GM23338 (cell line): ENCODE data around the gene OSBPL10. TPM values are rescaled to one million over a fixed set of nuclear protein-coding genes. Genes with fewer than 3 reads are reported as not detected.
A peak's percentile ranks its signal among the peaks of the same experiment; 100 is the strongest.

Experiments
- ATAC-seq: fragments of 200-7000 bp; cut with Tn5 transposase; 3 replicates; pipeline ENCODE4 v1.9.1; 2020
- DNase-seq: peaks from one replicate; pipeline ENCODE4 v3.0.0-alpha.2; 2015; ENCODE audit warnings: low spot score
- H2AFZ ChIP-seq: fragments of 200-600 bp; sonication (generic); 2 replicates; pipeline ENCODE4 v1.8.0; 2016; ENCODE audit warnings: antibody characterized with exemption, mild to moderate bottlenecking, moderate library complexity
- H3F3A ChIP-seq: fragments of 200-600 bp; sonication (generic); replicated peaks from 2 replicates; pipeline ENCODE4 v1.8.0; 2017; ENCODE audit warnings: antibody characterized with exemption, mixed run types, low read depth
- H3K27ac ChIP-seq: fragments of 200-600 bp; sonication (generic); 2 replicates; pipeline ENCODE4 v1.6.1; 2016; ENCODE audit warnings: low read depth
- H3K27me3 ChIP-seq: fragments of 200-600 bp; sonication (generic); 2 replicates; pipeline ENCODE4 v1.8.0; 2016; ENCODE audit warnings: mild to moderate bottlenecking, mixed run types, moderate library complexity; ENCODE audit not compliant: insufficient read depth
- H3K36me3 ChIP-seq: fragments of 200-600 bp; sonication (generic); 2 replicates; pipeline ENCODE4 v1.8.0; 2016; ENCODE audit warnings: mild to moderate bottlenecking; ENCODE audit not compliant: insufficient read depth
- H3K4me1 ChIP-seq: fragments of 200-600 bp; sonication (generic); 2 replicates; pipeline ENCODE4 v1.8.0; 2016; ENCODE audit warnings: mild to moderate bottlenecking, moderate library complexity; ENCODE audit not compliant: insufficient read depth
- H3K4me2 ChIP-seq: fragments of 200-600 bp; sonication (generic); 2 replicates; pipeline ENCODE4 v1.7.1; 2017; ENCODE audit warnings: mixed run types
- H3K4me3 ChIP-seq: fragments of 200-600 bp; sonication (generic); 2 replicates; pipeline ENCODE4 v1.6.1; 2016; ENCODE audit warnings: mixed run types
- H3K79me2 ChIP-seq: fragments of 200-600 bp; sonication (generic); replicated peaks from 2 replicates; pipeline ENCODE4 v1.8.0; 2017; ENCODE audit warnings: mild to moderate bottlenecking; ENCODE audit not compliant: insufficient read depth
- H3K9me2 ChIP-seq: fragments of 200-600 bp; sonication (generic); 2 replicates; pipeline ENCODE4 v1.8.0; 2017; ENCODE audit not compliant: insufficient read depth
- H4K20me1 ChIP-seq: fragments of 200-600 bp; sonication (generic); replicated peaks from 2 replicates; pipeline ENCODE4 v1.8.0; 2017; ENCODE audit warnings: mild to moderate bottlenecking; ENCODE audit not compliant: insufficient read depth
- H3K27ac Mint-ChIP-seq: 2 replicates; pipeline ENCODE4 v1.8.0; 2020; ENCODE audit warnings: inconsistent platforms, mild to moderate bottlenecking, moderate library complexity, mixed read lengths
- H3K27me3 Mint-ChIP-seq: 3 replicates; pipeline ENCODE4 v1.8.0; 2022; ENCODE audit warnings: low read depth, mild to moderate bottlenecking, moderate library complexity, mixed read lengths, inconsistent platforms; ENCODE audit not compliant: insufficient read depth, poor library complexity
- H3K36me3 Mint-ChIP-seq: 3 replicates; pipeline ENCODE4 v1.8.0; 2021; ENCODE audit warnings: low read depth, mild to moderate bottlenecking, inconsistent platforms, moderate library complexity, mixed read lengths
- H3K4me1 Mint-ChIP-seq: 3 replicates; pipeline ENCODE4 v1.8.0; 2020; ENCODE audit warnings: mild to moderate bottlenecking, inconsistent platforms, mixed read lengths
- H3K4me3 Mint-ChIP-seq: 3 replicates; pipeline ENCODE4 v1.8.0; 2021; ENCODE audit warnings: moderate library complexity, mild to moderate bottlenecking, inconsistent platforms, mixed read lengths
- H3K9me3 Mint-ChIP-seq: 3 replicates; pipeline ENCODE4 v1.8.0; 2020; ENCODE audit warnings: moderate library complexity, mild to moderate bottlenecking, inconsistent platforms, mixed read lengths
- CREB1 ChIP-seq: fragments of 250-450 bp; sonication (Bioruptor Pico); IDR thresholded peaks from 2 replicates; pipeline ENCODE4 v1.5.0; 2020; ENCODE audit warnings: low read depth, mild to moderate bottlenecking, moderate library complexity
- JUNB ChIP-seq: IDR thresholded peaks from one replicate; pipeline ENCODE4 v1.6.1; 2016; ENCODE audit warnings: antibody characterized with exemption; ENCODE audit not compliant: unreplicated experiment
- NANOG ChIP-seq: IDR thresholded peaks from 2 replicates; pipeline ENCODE4 v1.6.1; 2016; ENCODE audit warnings: antibody characterized with exemption, borderline replicate concordance
- POLR2AphosphoS5 ChIP-seq: IDR thresholded peaks from 2 replicates; pipeline ENCODE4 v1.6.1; 2016; ENCODE audit warnings: antibody characterized with exemption, low read depth
- ZNF331 ChIP-seq: fragments of 250-450 bp; sonication (Bioruptor Pico); IDR thresholded peaks from 2 replicates; pipeline ENCODE4 v1.5.0; 2020; ENCODE audit warnings: low read depth, mild to moderate bottlenecking, moderate library complexity
- polyA plus RNA-seq: library from polyadenylated mRNA; unstranded; fragments of >200 nt; fragmentation: Nextera tagmentation; extraction: Ambion mirVana; gene quantifications from 2 replicates; pipeline ENCODE4 v1.2.1, GENCODE V29; 2016
- total RNA-seq: library from RNA; depleted of rRNA; stranded (reverse); fragments of >200 nt; shearing (Covaris generic); gene quantifications from 2 replicates; pipeline ENCODE4 v1.2.3, GENCODE V29; 2014
- TF ChIP-seq, protein P1 (sequence below): fragments of 250-450 bp; sonication (Bioruptor Pico); IDR thresholded peaks from 2 replicates; pipeline ENCODE4 v1.5.0; 2020; ENCODE audit warnings: mild to moderate bottlenecking, moderate library complexity
- TF ChIP-seq, protein P2 (sequence below): IDR thresholded peaks from one replicate; pipeline ENCODE4 v1.6.1; 2018; ENCODE audit warnings: antibody characterized with exemption; ENCODE audit not compliant: unreplicated experiment

The OSBPL10 gene
- total and polyA plus RNA-seq, 2 experiments from 2014 or later, result 23.8 to 149 TPM

DNA sequence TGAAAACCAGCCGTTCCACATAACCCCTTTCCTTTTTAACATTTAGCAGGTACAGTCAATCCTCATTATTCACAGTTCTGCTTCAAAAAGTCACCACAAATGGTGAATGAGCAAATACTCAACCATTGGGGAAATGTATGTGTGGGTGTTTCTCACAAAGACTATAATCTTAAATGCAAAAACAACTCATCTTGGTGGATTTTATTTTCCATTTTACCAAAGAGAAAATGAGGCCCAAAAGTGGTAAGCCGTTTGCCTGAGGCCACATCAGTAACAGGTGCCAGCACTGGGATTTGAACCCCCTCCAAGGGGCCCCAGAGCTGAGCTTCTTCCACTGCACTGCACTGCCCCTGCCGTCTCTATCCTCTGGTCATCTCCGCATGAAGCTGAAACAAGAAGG lies 208.8 kb downstream of the OSBPL10 start (continued):
- TF ChIP-seq, protein P1, sequence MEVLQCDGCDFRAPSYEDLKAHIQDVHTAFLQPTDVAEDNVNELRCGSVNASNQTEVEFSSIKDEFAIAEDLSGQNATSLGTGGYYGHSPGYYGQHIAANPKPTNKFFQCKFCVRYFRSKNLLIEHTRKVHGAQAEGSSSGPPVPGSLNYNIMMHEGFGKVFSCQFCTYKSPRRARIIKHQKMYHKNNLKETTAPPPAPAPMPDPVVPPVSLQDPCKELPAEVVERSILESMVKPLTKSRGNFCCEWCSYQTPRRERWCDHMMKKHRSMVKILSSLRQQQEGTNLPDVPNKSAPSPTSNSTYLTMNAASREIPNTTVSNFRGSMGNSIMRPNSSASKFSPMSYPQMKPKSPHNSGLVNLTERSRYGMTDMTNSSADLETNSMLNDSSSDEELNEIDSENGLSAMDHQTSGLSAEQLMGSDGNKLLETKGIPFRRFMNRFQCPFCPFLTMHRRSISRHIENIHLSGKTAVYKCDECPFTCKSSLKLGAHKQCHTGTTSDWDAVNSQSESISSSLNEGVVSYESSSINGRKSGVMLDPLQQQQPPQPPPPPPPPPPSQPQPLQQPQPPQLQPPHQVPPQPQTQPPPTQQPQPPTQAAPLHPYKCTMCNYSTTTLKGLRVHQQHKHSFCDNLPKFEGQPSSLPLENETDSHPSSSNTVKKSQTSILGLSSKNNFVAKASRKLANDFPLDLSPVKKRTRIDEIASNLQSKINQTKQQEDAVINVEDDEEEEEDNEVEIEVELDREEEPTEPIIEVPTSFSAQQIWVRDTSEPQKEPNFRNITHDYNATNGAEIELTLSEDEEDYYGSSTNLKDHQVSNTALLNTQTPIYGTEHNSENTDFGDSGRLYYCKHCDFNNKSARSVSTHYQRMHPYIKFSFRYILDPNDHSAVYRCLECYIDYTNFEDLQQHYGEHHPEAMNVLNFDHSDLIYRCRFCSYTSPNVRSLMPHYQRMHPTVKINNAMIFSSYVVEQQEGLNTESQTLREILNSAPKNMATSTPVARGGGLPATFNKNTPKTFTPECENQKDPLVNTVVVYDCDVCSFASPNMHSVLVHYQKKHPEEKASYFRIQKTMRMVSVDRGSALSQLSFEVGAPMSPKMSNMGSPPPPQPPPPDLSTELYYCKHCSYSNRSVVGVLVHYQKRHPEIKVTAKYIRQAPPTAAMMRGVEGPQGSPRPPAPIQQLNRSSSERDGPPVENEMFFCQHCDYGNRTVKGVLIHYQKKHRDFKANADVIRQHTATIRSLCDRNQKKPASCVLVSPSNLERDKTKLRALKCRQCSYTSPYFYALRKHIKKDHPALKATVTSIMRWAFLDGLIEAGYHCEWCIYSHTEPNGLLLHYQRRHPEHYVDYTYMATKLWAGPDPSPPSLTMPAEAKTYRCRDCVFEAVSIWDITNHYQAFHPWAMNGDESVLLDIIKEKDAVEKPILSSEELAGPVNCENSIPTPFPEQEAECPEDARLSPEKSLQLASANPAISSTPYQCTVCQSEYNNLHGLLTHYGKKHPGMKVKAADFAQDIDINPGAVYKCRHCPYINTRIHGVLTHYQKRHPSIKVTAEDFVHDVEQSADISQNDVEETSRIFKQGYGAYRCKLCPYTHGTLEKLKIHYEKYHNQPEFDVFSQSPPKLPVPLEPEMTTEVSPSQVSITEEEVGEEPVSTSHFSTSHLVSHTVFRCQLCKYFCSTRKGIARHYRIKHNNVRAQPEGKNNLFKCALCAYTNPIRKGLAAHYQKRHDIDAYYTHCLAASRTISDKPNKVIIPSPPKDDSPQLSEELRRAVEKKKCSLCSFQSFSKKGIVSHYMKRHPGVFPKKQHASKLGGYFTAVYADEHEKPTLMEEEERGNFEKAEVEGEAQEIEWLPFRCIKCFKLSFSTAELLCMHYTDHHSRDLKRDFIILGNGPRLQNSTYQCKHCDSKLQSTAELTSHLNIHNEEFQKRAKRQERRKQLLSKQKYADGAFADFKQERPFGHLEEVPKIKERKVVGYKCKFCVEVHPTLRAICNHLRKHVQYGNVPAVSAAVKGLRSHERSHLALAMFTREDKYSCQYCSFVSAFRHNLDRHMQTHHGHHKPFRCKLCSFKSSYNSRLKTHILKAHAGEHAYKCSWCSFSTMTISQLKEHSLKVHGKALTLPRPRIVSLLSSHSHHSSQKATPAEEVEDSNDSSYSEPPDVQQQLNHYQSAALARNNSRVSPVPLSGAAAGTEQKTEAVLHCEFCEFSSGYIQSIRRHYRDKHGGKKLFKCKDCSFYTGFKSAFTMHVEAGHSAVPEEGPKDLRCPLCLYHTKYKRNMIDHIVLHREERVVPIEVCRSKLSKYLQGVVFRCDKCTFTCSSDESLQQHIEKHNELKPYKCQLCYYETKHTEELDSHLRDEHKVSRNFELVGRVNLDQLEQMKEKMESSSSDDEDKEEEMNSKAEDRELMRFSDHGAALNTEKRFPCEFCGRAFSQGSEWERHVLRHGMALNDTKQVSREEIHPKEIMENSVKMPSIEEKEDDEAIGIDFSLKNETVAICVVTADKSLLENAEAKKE, result no peak
- TF ChIP-seq CREB1 (CRISPR knock-in tag) (no peak), NANOG (no peak), POLR2AphosphoS5 (no peak), JUNB (no peak)
- TF ChIP-seq, protein P2, sequence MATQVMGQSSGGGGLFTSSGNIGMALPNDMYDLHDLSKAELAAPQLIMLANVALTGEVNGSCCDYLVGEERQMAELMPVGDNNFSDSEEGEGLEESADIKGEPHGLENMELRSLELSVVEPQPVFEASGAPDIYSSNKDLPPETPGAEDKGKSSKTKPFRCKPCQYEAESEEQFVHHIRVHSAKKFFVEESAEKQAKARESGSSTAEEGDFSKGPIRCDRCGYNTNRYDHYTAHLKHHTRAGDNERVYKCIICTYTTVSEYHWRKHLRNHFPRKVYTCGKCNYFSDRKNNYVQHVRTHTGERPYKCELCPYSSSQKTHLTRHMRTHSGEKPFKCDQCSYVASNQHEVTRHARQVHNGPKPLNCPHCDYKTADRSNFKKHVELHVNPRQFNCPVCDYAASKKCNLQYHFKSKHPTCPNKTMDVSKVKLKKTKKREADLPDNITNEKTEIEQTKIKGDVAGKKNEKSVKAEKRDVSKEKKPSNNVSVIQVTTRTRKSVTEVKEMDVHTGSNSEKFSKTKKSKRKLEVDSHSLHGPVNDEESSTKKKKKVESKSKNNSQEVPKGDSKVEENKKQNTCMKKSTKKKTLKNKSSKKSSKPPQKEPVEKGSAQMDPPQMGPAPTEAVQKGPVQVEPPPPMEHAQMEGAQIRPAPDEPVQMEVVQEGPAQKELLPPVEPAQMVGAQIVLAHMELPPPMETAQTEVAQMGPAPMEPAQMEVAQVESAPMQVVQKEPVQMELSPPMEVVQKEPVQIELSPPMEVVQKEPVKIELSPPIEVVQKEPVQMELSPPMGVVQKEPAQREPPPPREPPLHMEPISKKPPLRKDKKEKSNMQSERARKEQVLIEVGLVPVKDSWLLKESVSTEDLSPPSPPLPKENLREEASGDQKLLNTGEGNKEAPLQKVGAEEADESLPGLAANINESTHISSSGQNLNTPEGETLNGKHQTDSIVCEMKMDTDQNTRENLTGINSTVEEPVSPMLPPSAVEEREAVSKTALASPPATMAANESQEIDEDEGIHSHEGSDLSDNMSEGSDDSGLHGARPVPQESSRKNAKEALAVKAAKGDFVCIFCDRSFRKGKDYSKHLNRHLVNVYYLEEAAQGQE, result no peak

DNA sequence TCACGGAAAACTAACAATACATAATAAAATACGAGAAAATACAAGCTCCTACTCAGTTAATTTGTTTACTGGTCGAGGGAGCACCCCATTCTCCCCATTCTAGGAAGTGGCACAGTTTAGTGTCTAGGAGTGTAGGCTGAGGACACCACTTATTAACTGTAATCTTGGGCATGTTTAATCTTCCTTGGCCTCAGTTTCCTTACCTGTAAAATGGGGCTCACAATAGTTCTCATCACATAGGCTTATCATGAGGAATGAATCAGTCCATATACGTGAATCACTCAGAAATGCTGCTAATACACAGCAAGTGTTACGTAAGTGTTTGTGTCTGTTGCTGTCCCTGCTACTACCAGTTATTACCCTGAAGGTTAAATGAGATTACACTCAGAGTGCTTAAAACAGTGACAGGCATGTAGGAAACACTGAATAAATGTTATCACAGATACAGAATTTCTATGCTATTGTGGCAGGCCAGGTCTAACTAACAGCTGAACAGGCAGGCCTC lies 210.2 kb downstream of the OSBPL10 start:
- Histone ChIP-seq H3F3A (no peaks in the 10 kb centered on the region), H3K4me3 (no peak overlapping the region), H3K79me2 (peaks cover 66% of the 10 kb centered on the region), H3K9me2 (no peaks in the 10 kb centered on the region), H3K4me2 (no peak overlapping the region), H3K27me3 (no peaks in the 10 kb centered on the region), H3K4me1 (no peaks in the 10 kb centered on the region), H2AFZ (no peak overlapping the region), H4K20me1 (peaks cover 21% of the 10 kb centered on the region), H3K27ac (0 out of 2 replicates have a peak overlapping the region, but pooled peaks have one; percentile 14), H3K36me3 (no peaks in the 10 kb centered on the region)
- ATAC-seq, result no peak
- no peak overlapping the region for H3K4me3 Mint-ChIP-seq
- no peaks in the 10 kb centered on the region; the same call in 2 of the 3 replicates for H3K9me3 Mint-ChIP-seq
- peaks cover 4% of the 10 kb centered on the region for H3K27me3 Mint-ChIP-seq
- TF ChIP-seq NANOG (no peak), ZNF331 (no peak)
- no peak overlapping the region for H3K27ac Mint-ChIP-seq
- H3K4me1 Mint-ChIP-seq, result peaks cover 23% of the 10 kb centered on the region
- DNase-seq, result no peak
- peaks cover 7% of the 10 kb centered on the region; the same call in 1 of the 3 replicates for H3K36me3 Mint-ChIP-seq
